Progenitor cell of endocrine pancreas (in vitro differentiated cells): Measurements from ENCODE around the gene IL21R. TPM values are rescaled to one million over a fixed set of nuclear protein-coding genes. Genes with fewer than 3 reads are reported as not detected.

Experiments
- DNase-seq: peaks from one replicate; pipeline ENCODE4 v3.0.0; 2021; ENCODE audit warnings: low spot score; ENCODE audit not compliant: unreplicated experiment
- H3K27ac Mint-ChIP-seq: 2 replicates; pipeline ENCODE4 v1.8.0; 2021; ENCODE audit warnings: mild to moderate bottlenecking, moderate library complexity, mixed read lengths
- H3K27me3 Mint-ChIP-seq: 2 replicates; pipeline ENCODE4 v1.8.0; 2021; ENCODE audit warnings: mixed read lengths
- H3K36me3 Mint-ChIP-seq: 2 replicates; pipeline ENCODE4 v1.8.0; 2022; ENCODE audit warnings: mixed read lengths; ENCODE audit not compliant: insufficient read depth
- H3K4me1 Mint-ChIP-seq: 2 replicates; pipeline ENCODE4 v1.8.0; 2021; ENCODE audit warnings: low read depth, mixed read lengths
- H3K4me3 Mint-ChIP-seq: 2 replicates; pipeline ENCODE4 v1.8.0; 2021; ENCODE audit warnings: low read depth, mild to moderate bottlenecking, moderate library complexity, mixed read lengths
- H3K9me3 Mint-ChIP-seq: 2 replicates; pipeline ENCODE4 v1.8.0; 2021; ENCODE audit warnings: low read depth, mixed read lengths
- CTCF ChIP-seq: fragments of 200-600 bp; sonication (generic); IDR thresholded peaks from one replicate; pipeline ENCODE4 v1.5.0; 2021; ENCODE audit warnings: antibody characterized with exemption, mild to moderate bottlenecking; ENCODE audit not compliant: unreplicated experiment
- total RNA-seq: library from RNA; stranded (reverse); gene quantifications from 2 replicates; pipeline ENCODE4 v1.2.1, GENCODE V29; 2021

IL21R gene
- total RNA-seq, 1 donor from 2014 or later = not detected

GRCh38 chr16:27489421-27489820, 87.4 kb downstream of the IL21R start:
- no peaks in the 10 kb centered on the region for H3K9me3 Mint-ChIP-seq
- no peak overlapping the region for H3K27ac Mint-ChIP-seq
- no peak for DNase-seq
- H3K4me3 Mint-ChIP-seq = no peak overlapping the region
- TF ChIP-seq CTCF = no peak
- H3K27me3 Mint-ChIP-seq = no peaks in the 10 kb centered on the region
- H3K36me3 Mint-ChIP-seq = peaks cover 15% of the 10 kb centered on the region
- H3K4me1 Mint-ChIP-seq = no peaks in the 10 kb centered on the region

GRCh38 chr16:27489906-27490305, 87.9 kb downstream of the IL21R start:
- no peak for DNase-seq
- no peaks in the 10 kb centered on the region for H3K27me3 Mint-ChIP-seq
- H3K4me1 Mint-ChIP-seq = no peaks in the 10 kb centered on the region
- no peak for TF ChIP-seq CTCF
- no peaks in the 10 kb centered on the region for H3K9me3 Mint-ChIP-seq
- peaks cover 18% of the 10 kb centered on the region for H3K36me3 Mint-ChIP-seq
- H3K27ac Mint-ChIP-seq = no peak overlapping the region
- no peak overlapping the region for H3K4me3 Mint-ChIP-seq

- Mint-ChIP-seq H3K27me3 (no peaks in the 10 kb centered on the region), H3K36me3 (peaks cover 17% of the 10 kb centered on the region), H3K4me3 (no peak overlapping the region), H3K4me1 (no peaks in the 10 kb centered on the region), H3K27ac (peak overlapping the region; percentile 16), H3K9me3 (no peaks in the 10 kb centered on the region)
- TF ChIP-seq CTCF = no peak
- DNase-seq = no peak
Observed at GRCh38 chr16:27491894-27492587, 90.1 kb downstream of the IL21R start.

GRCh38 chr16:27492588-27492979, 90.6 kb downstream of the IL21R start:
- Mint-ChIP-seq H3K27me3 (no peaks in the 10 kb centered on the region), H3K27ac (no peak overlapping the region), H3K36me3 (peaks cover 21% of the 10 kb centered on the region), H3K4me1 (no peaks in the 10 kb centered on the region), H3K4me3 (no peak overlapping the region), H3K9me3 (no peaks in the 10 kb centered on the region)
- no peak for DNase-seq
- TF ChIP-seq CTCF = no peak

- no peaks in the 10 kb centered on the region for H3K27me3 Mint-ChIP-seq
- H3K4me1 Mint-ChIP-seq = no peaks in the 10 kb centered on the region
- H3K4me3 Mint-ChIP-seq = no peak overlapping the region
- no peak for TF ChIP-seq CTCF
- H3K36me3 Mint-ChIP-seq = peaks cover 22% of the 10 kb centered on the region
- DNase-seq = no peak
- no peaks in the 10 kb centered on the region for H3K9me3 Mint-ChIP-seq
- no peak overlapping the region for H3K27ac Mint-ChIP-seq
Observed at GRCh38 chr16:27495191-27495590, 93.2 kb downstream of the IL21R start.
